K562 (cell line): ENCODE results near the gene LAGE3. TPM values are rescaled to one million over a fixed set of nuclear protein-coding genes. Genes with fewer than 3 reads are reported as not detected.
A peak's percentile ranks its signal among the peaks of the same experiment; 100 is the strongest.

Experiments used
- ATAC-seq: fragments of 200-7000 bp; cut with Tn5 transposase; 3 replicates; pipeline ENCODE4 v1.9.1; 2020; ENCODE audit warnings: moderate library complexity
- BruUV-seq: library from RNA; stranded (reverse); fragments of 400-500 nt; replicated peaks from 2 replicates; lab custom pipeline; 2021; lab: Mats Ljungman, UMichigan
- CTCF ChIA-PET: fragments of 300-600 bp; formaldehyde crosslinking; extraction: SDS; loops from one replicate; lab custom pipeline; 2021; ENCODE audit warnings: low intra/inter-chr PET ratio; lab: Yijun Ruan, JAX
- POLR2A ChIA-PET: fragments of 300-600, 350-650 bp; sonication (Branson Sonifier 250); formaldehyde crosslinking; extraction: SDS; loops from one replicate; lab custom pipeline; 2021; ENCODE audit warnings: antibody characterized with exemption, inconsistent platforms; lab: Yijun Ruan, JAX
- DNase-seq, 4 experiments: peaks; one replicate each; pipeline versions ENCODE4 v3.0.0 to v3.0.0-alpha.2; 2011 to 2018; ENCODE audit warnings: low spot score in 3 of 4, mixed read lengths in 3 of 4; ENCODE audit errors: extremely low read depth in 1 of 4
- FAIRE-seq: peaks from 2 replicates; lab custom pipeline; 2011; peaks lifted over from hg19 to GRCh38; lab: Jason Lieb, UNC
- H2AFZ ChIP-seq: 2 replicates; pipeline ENCODE4 v1.6.0; 2011; ENCODE audit warnings: low read depth, low read length, control low read depth, inconsistent platforms
- H3K27ac ChIP-seq: fragments of 200-600 bp; 3 replicates; pipeline ENCODE4 v1.8.0; 2011; ENCODE audit warnings: low read depth, mild to moderate bottlenecking, control low read depth, inconsistent platforms, low read length, moderate library complexity, mixed read lengths; ENCODE audit errors: extremely low read depth
- H3K27me3 ChIP-seq, 2 experiments: fragments of 300-600 bp in 1 of 2; 2 replicates in 1 of 2; 3 replicates in 1 of 2; pipeline versions ENCODE4 v1.6.0 to v1.8.0; 2011; ENCODE audit warnings: inconsistent platforms in 2 of 2, low read length in 2 of 2, mild to moderate bottlenecking in 1 of 2, mixed read lengths in 1 of 2, moderate library complexity in 1 of 2; ENCODE audit not compliant: control insufficient read depth in 2 of 2, insufficient read depth in 2 of 2
- H3K36me3 ChIP-seq: fragments of 300-600 bp; 3 replicates; pipeline ENCODE4 v1.8.0; 2011; ENCODE audit warnings: mild to moderate bottlenecking, low read length, inconsistent platforms; ENCODE audit not compliant: control insufficient read depth, insufficient read depth
- H3K4me1 ChIP-seq, 2 experiments: fragments of 200-600 bp in 1 of 2; replicated peaks in 1 of 2; 2 replicates in 1 of 2; 3 replicates in 1 of 2; pipeline versions ENCODE4 v1.5.1 to v1.8.0; 2011; ENCODE audit warnings: inconsistent platforms in 2 of 2, low read length in 2 of 2, mild to moderate bottlenecking in 1 of 2, mixed read lengths in 1 of 2, moderate library complexity in 1 of 2; ENCODE audit not compliant: control insufficient read depth in 2 of 2, insufficient read depth in 2 of 2
- H3K4me2 ChIP-seq: 2 replicates; pipeline ENCODE4 v1.6.1; 2011; ENCODE audit warnings: low read length, control low read depth, inconsistent platforms, mixed read lengths; ENCODE audit not compliant: insufficient read depth
- H3K4me3 ChIP-seq: fragments of 200-600 bp; sonication (generic), shearing (Covaris generic); 2 replicates; pipeline ENCODE4 v1.5.1; 2016; ENCODE audit warnings: control low read depth, inconsistent platforms
- H3K79me2 ChIP-seq: fragments of 200-600 bp; 3 replicates; pipeline ENCODE4 v1.8.0; 2011; ENCODE audit warnings: low read length, inconsistent platforms; ENCODE audit not compliant: control insufficient read depth, insufficient read depth
- H3K9ac ChIP-seq, 2 experiments: 2 replicates each; pipeline versions ENCODE4 v1.6.0 to v1.6.1; 2011; ENCODE audit warnings: low read depth in 2 of 2, low read length in 2 of 2, control low read depth in 1 of 2, inconsistent platforms in 1 of 2, mild to moderate bottlenecking in 1 of 2, mixed read lengths in 1 of 2; ENCODE audit not compliant: insufficient read depth in 1 of 2
- H3K9me1 ChIP-seq: one replicate; pipeline ENCODE4 v1.6.0; 2011; ENCODE audit warnings: inconsistent platforms, mild to moderate bottlenecking, low read length, moderate library complexity; ENCODE audit not compliant: control insufficient read depth, insufficient read depth
- H3K9me3 ChIP-seq: replicated peaks from 2 replicates; pipeline ENCODE4 v1.5.1; 2011; ENCODE audit warnings: low read depth, low read length, inconsistent platforms; ENCODE audit not compliant: control insufficient read depth, insufficient read depth
- H4K20me1 ChIP-seq: replicated peaks from 2 replicates; pipeline ENCODE4 v1.6.1; 2011; ENCODE audit warnings: low read length, inconsistent platforms, mixed read lengths; ENCODE audit not compliant: control insufficient read depth, insufficient read depth
- CBX8 ChIP-seq: fragments of 200-600 bp; sonication (generic); IDR thresholded peaks from 2 replicates; pipeline ENCODE4 v1.6.1; 2012; ENCODE audit warnings: borderline replicate concordance, mixed run types, low read depth, mild to moderate bottlenecking, moderate library complexity, mixed read lengths, low read length, control low read depth, inconsistent platforms; ENCODE audit not compliant: poor library complexity, severe bottlenecking; ENCODE audit errors: extremely low read depth
- E2F8 ChIP-seq: fragments of 450-650 bp; IDR thresholded peaks from 2 replicates; pipeline ENCODE4 v1.7.1; 2018; ENCODE audit warnings: mild to moderate bottlenecking, low read depth; ENCODE audit not compliant: partially characterized antibody
- SUPT5H ChIP-seq: fragments of 450-650 bp; IDR thresholded peaks from 2 replicates; pipeline ENCODE4 v1.6.1; 2016
- WGBS: fragments of 100-300 bp; shearing (Covaris generic); methylation state at CpG from one replicate; pipeline ENCODE4 v1.1.6; 2016; ENCODE audit warnings: low coverage, mixed read lengths; ENCODE audit not compliant: insufficient coverage; ENCODE audit errors: missing lambda C conversion rate; 5-methylcytosine and 5-hydroxymethylcytosine counted together
- in situ Hi-C: fragments of 300-500 bp; cut with MboI; formaldehyde crosslinking; loops from 4 replicates; pipeline ENCODE4 v1.15.0; 2018; ENCODE audit warnings: inconsistent platforms, mixed read lengths
- intact Hi-C: fragments of 100-400 bp; cut with micrococcal nuclease; formaldehyde crosslinking; loops from 2 replicates; pipeline ENCODE4 v1.14.2; 2022
- polyA plus RNA-seq, 8 experiments: library from polyadenylated mRNA; depleted of rRNA in 4 of 8; stranded (reverse) in 5 of 8; unstranded in 3 of 8; fragments of >200 nt; fragmentation: Nextera tagmentation in 2 of 8; fragmentation: Illumina TruSeq in 1 of 8; extraction: Ambion mirVana in 2 of 8; extraction: Trizol in 1 of 8; gene quantifications; 2 replicates each; pipeline versions ENCODE4 v1.2.1 to v1.2.3, GENCODE V29; 2011 to 2014; ENCODE audit warnings: inconsistent platforms in 1 of 8, missing spikeins in 1 of 8
- total RNA-seq, 7 experiments: library from RNA; depleted of rRNA in 6 of 7; stranded (reverse); fragments of >200 nt in 6 of 7; fragmentation: Illumina TruSeq in 2 of 7; extraction: Trizol in 2 of 7; gene quantifications; 2 replicates each; pipeline versions ENCODE4 v1.2.1 to v1.2.3, GENCODE V29; 2011 to 2021; ENCODE audit warnings: low replicate concordance in 1 of 7

Gene LAGE3
- total and polyA plus RNA-seq, 9 of the 15 experiments (the other 6 are each of a cell fraction or from before 2014, with no cell fraction given), result 28.2 to 125 (median 35.8) TPM

- BruUV-seq, result no TSS peak
- H3K4me1 ChIP-seq, result peaks cover 9 to 40% of the 10 kb centered on the region in 2 experiments; a peak in 4 of 5 replicates
- peak; percentile 36 for TF ChIP-seq E2F8
- no peak for TF ChIP-seq CBX8
- TF ChIP-seq SUPT5H, result peak; percentile 44; the same call in 1 of the 2 replicates
- peak overlapping the region; percentile 50 to 81; a peak in 3 of 4 replicates for H3K9ac ChIP-seq
- no peaks in the 10 kb centered on the region for H3K27me3 ChIP-seq
- peak overlapping the region; percentile 76 for H3K4me3 ChIP-seq
- DNase-seq (no peak), ATAC-seq (peak; percentile 11), FAIRE-seq (no peak)
- in situ Hi-C loops (no loop called here), intact Hi-C loops (no loop called here)
- WGBS, result 33% methylated on average over 10 of the region's 10 CpGs
- POLR2A ChIA-PET, result interaction anchor here (0.7 to 1.1 kb wide), 2 partner anchors 82 to 84 kb away, joined by 3 read pairs; no protein-coding TSS in a partner anchor
- no peak overlapping the region for H2AFZ ChIP-seq
- H3K27ac ChIP-seq, result peak overlapping the region; percentile 56; the same call in 2 of the 3 replicates
- H4K20me1 ChIP-seq, result 0 out of 2 replicates have a peak, but pooled peaks cover 4% of the 10 kb centered on the region
- CTCF ChIA-PET, result no interaction called here
- peak overlapping the region; percentile 68 for H3K4me2 ChIP-seq
- peaks cover 66% of the 10 kb centered on the region; the same call in 2 of the 3 replicates for H3K36me3 ChIP-seq
- peaks cover 3% of the 10 kb centered on the region for H3K9me1 ChIP-seq
- peaks cover 25% of the 10 kb centered on the region for H3K79me2 ChIP-seq
- H3K9me3 ChIP-seq, result no peaks in the 10 kb centered on the region
Observed at GRCh38 chrX:154443479-154443910, 35.6 kb downstream of the LAGE3 start.
